OCI-M2 (cell line): ENCODE data around the gene ZNRF1.

Experiments
- DNase-seq: peaks from one replicate; lab custom pipeline; 2025; ENCODE audit not compliant: unreplicated experiment; lab: John Stamatoyannopoulos, UW

Gene ZNRF1

GRCh38 chr16:75058806-75059205 lies 60.0 kb downstream of the ZNRF1 start:
- no peak for DNase-seq

- DNase-seq: no peak
Observed at GRCh38 chr16:75059411-75059810, 60.6 kb downstream of the ZNRF1 start.

DNA sequence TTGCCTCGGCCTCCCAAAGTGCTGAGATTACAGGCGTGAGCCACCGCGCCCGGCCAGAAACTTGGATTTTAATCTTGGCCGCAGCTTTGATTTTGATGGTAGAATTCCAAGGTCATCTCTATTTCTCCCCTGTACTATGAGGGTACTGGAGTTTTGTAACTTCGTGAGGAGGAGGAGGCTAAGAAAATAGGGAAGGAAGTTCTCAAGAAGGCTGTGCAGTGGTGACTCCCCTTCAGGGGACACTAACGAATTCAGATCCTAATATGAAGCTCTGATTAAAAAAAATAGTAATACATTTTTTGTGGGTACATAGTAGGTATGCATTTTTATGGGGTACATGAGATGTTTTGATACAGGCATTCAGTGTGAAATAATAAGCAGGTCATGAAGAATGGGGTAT lies 61.9 kb downstream of the ZNRF1 start:
- DNase-seq: no peak

GRCh38 chr16:75061669-75062068 lies 62.8 kb downstream of the ZNRF1 start:
- DNase-seq: no peak

DNA sequence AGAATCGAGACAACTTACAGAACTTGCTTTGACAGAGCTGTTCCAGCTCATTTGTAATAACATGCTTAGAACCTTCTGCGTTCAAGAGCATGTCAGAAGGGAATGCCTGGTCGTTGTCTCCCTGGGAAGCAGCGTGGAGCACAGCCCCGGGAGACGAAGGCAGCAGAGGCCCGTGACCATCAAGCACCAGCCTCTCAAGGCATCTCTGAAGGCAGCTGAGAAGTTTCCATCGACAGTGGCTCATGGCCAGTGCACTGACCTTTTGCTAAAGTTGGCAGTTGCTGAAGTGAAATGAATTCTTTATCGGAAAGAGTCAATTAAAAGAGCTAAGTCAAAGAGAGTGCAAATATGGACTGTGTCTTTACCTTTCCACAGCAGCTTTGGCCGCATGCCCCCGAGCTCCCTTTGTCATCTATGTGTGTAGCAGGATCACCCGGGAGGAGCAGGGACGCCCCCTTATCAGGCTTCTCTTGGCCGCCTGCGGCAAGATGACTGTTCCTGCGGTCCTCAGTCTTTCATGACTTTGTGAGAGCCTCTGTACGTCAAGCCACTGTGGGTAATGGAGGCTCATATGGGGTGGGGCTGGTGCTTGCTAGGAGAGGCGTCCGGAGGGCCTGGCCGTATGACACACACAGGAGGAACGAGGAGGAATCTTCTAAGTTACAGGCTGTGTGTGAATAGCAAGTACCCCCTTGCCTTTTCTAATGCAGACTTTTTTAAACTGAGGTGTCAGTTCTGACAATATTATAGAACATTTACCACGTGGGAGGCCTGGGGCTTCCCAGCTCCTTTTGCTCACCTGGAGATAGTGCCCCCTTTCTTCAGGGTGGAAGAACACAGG lies 63.5 kb downstream of the ZNRF1 start:
- no peak for DNase-seq

- DNase-seq: no peak
Observed at GRCh38 chr16:75062976-75063346, 64.1 kb downstream of the ZNRF1 start.

- no peak for DNase-seq
Observed at GRCh38 chr16:75063549-75064088, 64.8 kb downstream of the ZNRF1 start.

GRCh38 chr16:75064403-75065148 lies 65.8 kb downstream of the ZNRF1 start:
- DNase-seq: peak; percentile 43

DNA sequence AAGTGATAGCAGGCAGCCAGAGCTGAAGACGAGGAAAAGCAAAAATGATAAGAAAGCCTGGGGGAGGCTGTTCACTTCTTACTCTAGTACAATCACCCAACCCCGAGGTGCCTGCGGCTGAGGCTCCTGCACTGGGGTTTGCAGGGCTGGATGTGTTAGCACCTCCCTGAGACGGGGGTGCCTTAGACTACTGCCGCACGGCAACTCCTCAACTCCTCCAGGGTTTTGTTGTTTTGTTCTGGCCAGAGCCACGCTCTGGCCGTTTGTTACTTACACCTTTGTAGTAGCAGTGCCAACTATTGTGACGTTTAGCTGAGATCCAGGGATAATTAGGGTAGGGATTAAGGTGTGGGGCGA lies 66.3 kb downstream of the ZNRF1 start:
- DNase-seq: no peak

DNA sequence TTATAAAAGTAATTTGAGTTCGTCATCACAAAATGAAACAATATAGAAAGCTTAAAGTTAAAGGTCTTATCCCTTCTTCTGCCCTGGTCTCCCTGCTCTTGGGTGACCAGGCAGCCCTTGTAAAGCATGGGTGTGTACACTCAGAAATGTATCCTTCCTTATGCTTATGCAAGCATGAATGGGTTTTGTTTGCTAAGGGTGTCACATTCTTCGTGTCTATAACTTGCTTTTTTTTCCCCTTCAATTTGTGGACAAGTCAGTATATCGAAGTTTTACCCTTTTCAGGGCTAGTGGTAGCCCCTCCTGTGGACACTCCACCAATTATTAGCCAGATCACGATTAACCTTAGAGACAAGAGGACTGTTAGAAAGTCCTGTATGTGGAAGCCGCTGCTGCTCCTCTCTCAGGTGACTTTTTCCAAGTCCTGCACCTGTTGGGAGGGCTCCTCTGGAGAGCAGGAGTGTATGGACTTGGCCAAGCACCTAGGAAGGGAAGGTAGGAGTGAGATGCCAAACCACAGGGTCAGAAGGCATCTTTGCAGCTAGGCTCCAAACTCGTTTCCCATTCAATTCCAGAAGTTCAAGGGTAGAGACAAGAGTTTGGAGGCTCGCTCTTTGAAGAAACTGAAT lies 66.8 kb downstream of the ZNRF1 start:
- no peak for DNase-seq

- DNase-seq: no peak
Observed at GRCh38 chr16:75066861-75067447, 68.1 kb downstream of the ZNRF1 start.

GRCh38 chr16:75068085-75069031 lies 69.5 kb downstream of the ZNRF1 start:
- DNase-seq: no peak

- no peak for DNase-seq
Observed at GRCh38 chr16:75070012-75070841, 71.4 kb downstream of the ZNRF1 start.

GRCh38 chr16:75071621-75072020 lies 72.8 kb downstream of the ZNRF1 start:
- no peak for DNase-seq

DNA sequence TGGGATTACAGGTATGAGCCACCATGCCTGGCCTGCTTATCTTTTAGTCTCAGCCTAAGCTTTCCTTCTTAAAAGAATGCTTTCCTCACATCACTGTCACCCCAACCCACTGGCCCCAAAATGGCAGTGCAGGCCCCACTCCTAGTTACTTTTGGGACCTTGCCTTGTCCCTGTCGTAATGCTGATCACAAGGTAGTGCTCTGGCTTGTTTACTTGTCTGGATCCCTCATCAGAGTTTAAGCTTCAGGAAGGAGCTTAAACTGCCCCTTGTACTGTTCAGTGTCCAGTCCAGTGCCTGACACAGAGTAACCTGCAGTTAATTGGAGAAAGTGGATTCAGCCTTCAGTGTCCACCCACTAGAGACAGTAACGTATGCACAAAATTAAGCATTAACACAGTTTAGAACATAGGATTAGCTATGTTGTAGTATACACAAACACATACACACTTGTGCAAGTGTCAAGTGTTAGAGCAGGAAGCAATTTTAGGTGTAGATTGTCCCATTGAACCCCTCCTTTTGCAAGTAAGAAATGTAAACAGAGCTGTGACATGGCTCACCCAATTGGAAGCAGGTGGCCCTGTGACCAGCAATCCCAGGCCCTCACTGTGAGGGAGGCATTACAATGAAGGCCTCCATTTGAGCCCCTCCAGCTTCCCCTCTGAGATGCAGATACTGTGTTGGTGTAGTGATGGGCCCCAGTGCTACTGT lies 73.6 kb downstream of the ZNRF1 start:
- no peak for DNase-seq

DNA sequence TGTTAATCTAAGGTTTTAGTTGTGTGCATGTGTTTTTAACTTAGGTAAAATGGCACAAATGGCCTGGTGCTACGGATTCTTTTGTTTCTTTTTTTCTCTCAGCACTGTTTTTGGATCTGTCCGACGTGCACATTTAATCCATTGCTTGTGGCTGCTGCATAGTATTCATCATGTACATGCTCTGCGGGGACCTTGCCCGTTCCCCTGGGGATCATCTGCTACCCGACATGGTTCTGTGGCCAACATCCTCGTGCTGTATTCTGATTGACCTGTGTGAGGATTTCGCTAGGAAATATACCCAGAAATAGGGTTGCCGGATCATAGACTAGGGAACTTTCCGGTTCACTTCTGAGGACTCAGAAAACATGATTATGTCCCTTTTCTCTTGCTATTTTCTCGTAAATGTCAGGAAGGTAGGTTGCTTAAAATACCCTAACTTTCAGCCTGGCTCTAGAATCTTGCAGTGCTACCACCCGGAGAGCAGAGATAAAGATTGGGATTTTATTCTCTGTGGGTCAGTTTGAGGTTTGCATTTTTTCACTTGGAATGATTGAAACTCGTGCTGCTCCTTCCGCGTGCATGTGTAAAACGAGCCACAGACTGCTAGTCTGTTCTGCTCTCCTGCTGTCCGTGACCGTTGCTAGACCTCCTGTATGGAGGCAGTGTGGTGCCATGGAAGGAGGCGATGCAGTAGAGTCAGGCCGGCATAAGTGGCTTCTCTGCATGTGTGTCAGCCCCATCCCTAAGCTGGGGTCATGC lies 74.9 kb downstream of the ZNRF1 start:
- no peak for DNase-seq

- DNase-seq: no peak
Observed at GRCh38 chr16:75074304-75074793, 75.5 kb downstream of the ZNRF1 start.
